Measurements from ENCODE around the gene FNIP2.
"Not testable (repeated sequence)": the region's sequence is repeated elsewhere in the genome, so short reads cannot be mapped to it uniquely, and the experiment has no call there.

The FNIP2 gene

DNA sequence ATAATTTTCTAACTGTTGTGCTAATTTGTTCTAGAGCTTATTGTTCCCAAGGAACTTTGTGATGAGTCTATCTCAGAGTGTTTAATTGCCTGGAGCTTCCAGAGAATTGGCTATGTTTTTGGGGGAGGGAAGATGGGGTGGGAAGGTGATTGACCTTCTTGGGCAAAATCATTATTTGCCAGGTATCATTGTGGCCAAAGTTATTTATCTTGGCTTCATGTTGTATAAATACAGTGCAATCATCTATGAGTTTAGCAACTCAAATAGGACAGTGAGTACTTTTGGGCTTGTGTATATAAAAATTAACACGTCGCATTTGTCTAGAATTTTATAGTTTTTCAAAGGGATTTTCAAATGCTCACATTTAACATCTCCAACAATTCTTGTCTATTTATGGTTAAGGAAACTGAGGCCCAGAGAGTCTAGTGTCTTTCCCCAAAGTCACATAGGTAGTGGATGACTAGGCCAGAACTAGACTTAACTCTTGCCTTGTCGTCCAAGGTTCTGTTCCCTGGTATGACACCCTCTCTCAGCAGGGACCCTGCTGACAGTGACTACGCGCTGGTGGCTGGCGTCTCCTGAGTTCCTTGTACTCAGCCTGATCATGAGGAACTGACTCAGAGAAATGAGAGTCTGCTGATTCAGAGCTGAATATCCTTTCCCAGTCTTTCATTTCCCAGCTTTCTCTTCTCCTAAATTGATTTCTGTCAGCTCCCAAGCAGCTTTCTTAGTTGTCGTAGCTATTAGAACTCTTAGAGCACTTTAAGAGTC is 27.7 kb downstream of the FNIP2 start:
- peak; percentile 44 for DNase-seq

DNA sequence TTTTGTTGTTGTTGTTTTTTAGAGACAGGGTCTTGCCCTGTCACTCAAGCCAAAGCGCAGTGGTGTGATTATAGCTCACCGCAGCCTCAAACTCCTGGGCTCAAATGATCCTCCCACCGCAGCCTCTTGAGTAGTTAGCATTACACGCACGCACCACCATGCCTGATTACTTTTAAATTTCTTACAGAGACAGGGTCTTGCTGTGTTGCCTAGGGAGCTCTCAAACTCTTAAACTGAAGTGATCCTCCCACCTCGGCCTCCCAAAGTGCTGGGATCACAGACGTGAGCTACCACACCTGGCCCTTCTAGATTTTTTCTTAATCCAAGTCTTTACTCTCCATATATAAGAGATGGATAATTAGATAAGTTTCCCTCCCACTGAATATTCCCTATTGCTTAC is 29.2 kb downstream of the FNIP2 start:
- no peak for DNase-seq

DNA sequence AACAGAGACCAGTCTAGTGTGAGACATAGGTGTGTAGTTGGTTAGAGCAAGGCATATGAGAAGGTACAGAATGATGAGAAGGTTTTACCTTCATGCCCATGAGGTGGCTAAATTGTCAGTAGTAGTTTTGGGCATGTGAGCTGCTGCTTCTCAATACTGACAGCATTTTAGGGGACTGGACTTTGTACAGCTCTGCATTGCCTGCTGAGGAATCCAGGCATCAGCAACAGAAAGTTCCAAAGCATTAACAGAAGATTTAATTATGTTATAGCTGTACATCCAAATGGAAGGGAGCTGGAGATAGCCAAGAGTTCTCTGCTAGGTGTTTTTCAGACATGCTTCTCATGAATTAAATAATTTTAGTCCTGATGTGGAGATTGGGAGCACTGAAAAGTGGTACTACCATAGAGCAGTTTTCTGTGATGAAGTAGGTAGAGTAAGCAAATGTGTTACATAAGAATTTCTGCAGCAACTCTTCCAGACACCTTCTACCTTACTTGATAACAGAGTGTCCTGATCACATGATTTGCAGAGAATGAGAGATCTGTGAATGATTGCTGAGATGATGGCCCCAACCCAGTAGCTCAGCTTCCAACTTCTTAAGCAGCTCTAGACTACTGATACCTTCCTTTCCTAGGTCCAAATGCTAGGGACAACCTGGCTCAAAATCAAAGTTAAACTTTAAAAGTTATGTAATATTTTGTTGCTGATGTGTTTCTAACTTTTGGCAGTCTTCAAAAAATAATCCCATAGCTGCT is 30.4 kb downstream of the FNIP2 start:
- no peak for DNase-seq

DNA sequence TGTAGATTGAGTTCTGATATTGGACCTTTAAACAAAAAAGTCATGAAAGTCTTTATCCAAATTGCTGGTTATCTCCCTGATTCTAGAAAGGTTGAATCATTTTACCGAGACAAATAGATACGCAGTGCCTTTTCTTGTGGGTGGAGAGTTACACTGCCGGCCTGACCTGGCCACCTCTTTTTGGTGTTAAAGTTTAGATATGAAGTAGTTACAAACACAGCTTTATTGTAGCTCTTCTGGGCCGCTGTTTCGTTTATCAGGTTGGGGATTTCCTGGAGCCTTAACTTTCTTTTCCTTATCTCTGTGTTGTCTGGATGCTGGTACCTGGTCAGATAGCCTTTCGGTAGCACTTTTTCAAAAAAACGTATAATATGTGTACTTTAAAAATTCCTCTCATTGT is 31.0 kb downstream of the FNIP2 start:
- DNase-seq = no peak

DNA sequence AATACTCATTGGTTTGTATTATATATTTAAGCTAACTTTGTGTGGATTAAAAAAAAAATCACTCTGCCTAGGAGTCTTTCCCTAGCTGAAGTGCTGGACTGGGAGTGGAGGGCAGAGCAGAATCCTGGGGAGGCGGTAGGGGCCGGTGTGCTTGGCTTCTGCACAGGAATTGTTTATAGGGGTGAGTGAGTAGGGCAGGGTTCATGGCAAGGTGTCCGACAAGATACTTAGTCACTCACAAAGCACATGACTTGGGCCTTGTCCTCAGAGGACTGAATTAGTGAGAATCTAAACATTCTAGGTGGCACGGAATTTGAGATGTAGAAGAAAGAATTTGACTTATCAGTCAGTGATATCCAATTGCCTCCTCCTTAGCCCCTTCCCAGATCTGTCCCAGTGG is 32.2 kb downstream of the FNIP2 start:
- no peak for DNase-seq

DNA sequence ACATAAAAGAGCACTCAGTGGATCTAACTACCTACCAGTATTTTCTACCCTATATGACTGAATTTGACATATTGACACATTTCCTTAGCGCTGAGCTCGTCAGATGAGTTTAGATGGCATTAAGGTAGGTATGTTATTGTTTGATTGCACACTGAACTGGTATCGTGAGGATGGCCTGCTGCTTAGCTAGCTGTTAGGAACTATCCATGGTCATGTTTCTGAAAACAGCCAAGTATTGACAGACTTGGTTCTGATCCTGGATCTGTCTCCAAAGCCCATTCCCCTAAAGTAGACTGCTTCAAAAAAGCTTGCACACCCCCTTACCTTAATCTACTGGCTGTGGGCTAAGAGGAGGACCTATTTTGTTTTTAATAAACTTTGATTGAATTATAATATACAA is 32.9 kb downstream of the FNIP2 start:
- DNase-seq = no peak

DNA sequence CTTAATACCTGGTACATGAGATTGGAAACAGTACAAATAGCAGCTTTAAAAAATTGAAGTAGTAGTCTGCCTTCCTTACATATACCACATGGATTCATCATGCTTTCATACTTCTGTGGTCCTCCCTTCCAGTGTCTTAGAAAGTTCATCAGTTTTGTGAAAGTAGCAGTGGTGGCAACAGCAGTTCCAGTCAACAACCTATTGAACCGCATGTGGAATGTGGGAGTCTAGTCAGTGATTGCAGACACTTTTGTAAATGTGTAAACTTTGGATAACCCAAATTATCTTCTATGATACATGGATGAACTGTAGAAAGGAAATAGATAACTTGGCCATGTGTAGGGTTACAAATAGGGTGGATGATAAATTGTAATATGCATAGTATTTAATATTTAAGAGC is 34.1 kb downstream of the FNIP2 start:
- DNase-seq = no peak

DNA sequence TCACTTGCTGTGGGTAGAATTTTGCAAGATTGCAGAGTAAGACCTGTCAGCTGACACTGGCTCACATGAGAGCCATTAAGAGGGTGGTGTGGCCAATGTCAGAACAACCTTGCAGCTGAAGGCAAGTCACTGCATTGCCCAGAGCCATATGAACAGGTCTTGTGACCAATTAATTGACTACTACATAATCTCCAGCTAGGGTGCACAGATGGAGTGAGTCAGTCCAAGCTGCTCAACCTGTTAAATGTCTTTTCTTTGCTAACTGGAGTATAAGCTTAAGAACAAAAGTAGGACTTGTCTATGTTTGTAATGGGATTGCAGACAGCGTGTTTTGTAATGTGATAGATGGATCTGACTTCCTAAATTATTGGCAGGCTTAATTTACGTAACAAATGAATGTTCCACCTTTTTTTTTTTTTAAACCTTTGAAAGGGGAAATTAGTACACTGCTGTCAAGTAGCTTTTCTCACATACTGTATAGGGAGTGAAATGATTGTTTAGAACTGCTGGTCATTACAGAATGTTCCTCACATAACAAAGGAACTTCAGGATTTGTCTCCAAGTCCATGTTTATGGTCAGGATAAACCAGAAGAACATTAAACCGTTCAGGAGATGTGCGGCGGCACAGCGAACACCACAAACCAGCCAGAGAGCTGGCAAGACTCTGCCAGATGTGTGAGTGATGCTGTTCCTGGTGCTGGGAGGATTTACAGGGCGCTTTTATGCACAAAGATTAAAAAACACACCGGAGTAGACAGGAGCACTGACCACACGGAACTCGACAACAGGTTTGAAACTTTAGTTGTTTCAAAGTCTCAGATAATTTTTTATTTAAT is 37.0 kb downstream of the FNIP2 start:
- DNase-seq = no peak

DNA sequence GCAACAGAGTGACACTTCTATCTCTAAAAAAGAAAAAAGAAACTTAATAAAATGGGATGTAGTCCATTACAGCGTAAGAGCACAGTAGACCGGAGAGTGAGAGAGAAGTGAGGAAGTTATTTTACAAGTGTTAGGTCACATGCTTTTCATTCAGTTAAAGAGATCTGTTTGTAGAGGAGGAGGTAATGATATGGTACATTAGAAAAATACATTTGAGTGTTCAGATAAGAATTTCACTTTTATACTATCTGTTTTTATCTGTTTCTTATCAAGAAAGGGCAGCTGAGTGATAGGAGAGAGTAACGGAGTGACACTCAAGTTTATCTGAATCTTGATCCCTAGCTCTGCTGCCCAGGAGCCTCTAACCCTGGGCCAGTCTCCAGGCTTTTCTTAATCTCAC is 38.9 kb downstream of the FNIP2 start:
- DNase-seq = no peak

DNA sequence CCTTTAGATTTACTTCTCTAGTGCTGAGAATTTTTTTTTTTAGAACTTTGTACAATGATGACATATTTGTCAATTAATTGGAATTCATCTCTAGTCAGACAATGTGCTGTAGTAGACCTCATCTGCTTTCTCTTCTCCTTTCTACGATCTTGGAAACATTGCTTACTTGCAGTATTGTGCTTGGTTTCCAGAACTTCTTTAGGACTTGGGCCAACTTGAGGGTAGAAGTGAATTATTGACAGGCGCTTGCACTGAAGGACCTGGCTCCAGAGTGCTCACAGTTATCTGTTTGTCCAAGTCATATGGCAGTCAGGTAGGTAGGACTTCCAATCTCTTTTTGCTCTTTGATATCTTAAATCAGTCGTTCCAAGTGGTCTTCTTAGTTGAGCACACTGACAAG is 39.6 kb downstream of the FNIP2 start:
- no peak for DNase-seq

DNA sequence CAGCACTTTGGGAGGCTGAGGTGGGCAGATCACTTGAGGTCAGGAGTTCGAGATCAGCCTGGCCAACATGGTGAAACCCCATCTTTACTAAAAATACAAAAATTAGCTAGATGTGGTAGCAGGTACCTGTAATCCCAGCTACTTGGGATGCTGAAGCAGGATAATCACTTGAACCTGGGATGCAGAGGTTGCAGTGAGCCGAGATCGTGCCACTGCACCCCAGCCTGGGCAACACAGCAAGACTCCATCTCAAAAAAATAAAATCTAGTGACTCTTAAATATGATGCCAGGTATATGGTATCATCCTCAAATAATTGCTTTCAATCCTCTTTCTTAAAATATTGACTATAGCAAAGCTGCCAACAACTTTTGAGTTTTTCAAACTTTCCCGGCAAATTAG is 40.4 kb downstream of the FNIP2 start:
- DNase-seq = not testable (repeated sequence)

DNA sequence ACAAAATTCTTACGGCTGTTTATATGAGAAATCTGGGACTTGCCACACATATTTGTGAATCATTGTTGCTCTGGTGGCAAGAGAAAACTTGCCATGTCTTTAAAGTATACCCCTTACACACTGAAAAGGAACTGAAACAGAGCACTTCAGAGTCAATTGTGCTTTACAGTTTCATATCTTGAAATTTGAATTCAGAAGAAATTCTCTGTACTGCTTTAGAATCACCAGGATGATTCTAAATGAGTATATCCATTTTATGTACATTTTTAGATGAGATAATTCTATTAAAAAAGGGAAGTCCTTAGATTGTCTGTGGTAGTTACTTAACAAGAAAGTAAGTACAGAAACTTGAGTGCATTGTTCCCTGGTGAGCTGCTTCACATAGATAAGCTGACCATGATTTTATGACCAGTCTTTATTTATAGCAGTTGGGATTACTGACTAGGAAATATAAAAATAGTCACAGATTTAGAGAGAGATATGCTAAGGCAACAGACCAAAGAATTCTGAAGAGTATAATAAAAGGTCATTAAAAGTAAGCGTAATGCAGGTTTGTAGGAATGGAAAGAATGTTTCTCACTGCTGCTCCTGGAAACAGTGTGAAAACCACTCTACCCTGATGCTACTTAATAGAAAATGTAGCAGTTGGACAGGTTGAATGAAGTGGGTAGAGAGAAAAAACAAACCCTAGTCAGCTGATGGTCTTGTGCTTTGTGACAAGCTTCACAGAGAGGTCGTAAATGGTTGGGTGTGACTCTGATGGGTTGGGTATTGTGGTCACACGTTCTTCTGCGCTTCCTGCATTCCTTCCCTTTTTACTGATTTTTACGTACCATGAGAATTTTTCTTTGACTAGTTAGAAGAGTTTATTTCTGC is 41.0 kb downstream of the FNIP2 start:
- peak; percentile 93 for DNase-seq

DNA sequence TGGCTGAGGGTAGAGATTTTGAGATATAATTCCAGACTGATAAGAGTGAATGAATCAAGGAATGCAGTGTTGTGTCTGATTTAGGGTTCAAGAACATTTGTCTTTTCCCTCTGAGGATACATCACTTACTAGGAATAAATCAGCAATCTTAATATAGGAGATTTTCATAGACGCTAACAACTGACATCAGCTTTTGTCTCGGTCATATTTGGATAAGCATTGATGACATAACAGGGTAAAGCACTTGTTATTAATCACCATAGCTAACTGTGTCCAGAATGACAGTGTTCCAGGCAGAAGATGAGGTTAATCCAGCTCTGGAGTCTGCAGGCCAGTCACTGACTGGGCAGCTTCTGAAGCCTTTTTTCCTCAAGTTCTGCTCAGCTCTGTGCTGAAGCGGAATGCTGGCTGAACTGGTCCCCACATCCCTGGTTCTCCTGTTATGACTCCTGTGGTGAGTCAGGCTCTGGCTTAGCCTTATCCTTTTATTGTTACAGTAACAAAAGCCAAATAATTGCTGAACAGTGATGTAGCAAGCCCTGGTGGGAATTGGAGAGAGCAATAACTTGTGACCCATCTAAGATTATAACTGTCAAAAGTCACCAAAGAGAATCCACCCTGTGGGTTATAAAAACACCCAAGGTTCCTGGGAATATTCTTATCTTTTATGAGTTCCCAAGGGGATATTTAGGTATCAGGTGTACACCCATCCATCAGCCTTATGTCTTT is 41.8 kb downstream of the FNIP2 start:
- DNase-seq = peak; percentile 95

DNA sequence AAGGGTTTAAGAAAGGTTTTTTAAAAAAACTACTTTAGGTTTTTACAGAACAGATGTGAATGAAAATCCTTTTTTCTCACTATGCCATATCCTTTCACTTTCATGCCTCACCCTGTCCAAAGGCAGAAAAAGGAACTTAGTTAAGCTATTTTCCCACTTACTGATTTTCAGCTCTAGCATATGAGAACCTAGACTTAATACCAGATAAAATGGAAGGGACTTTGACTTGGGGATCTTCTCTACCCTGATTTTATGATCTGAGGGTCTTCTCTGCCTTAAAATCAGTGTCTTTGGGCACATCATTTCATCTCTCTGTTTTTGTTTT is 42.4 kb downstream of the FNIP2 start:
- DNase-seq = no peak

DNA sequence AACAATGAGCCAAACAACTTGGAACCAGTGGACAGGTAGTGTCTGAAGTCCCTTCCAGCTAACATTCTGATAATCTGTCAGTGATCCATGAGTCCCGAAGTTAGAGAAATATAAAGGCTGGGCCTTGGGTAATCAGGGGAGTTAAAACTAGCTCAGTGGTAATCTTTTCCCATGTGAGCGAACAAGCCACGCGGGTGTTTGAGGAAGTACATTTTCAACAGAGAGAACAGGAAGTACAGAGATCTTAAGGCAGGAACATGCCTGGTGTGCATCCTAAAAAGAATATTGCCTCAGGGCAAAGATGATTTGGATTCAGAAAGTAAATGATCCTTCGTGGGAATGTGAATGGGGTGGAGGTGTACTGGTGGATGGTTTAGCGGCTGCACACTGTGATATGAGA is 42.9 kb downstream of the FNIP2 start:
- no peak for DNase-seq

DNA sequence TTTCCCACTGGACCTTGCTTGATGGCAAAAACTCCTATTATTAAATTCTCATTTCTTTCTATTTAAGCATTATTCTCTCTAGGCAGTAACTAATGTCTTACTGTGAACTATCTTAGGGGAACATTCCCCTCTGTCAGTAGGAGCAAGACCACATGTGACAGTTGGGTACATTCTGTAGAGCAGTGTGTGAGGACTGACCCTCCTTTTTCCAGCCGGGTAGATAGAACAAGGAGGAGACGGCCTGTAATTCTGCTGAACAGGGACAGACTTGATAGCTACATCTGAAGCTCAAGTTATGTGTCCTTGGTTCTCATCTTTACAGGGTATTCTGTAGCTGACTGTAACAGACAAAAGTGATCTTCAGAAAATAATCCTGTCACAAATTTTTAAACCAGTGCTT is 43.3 kb downstream of the FNIP2 start:
- no peak for DNase-seq

DNA sequence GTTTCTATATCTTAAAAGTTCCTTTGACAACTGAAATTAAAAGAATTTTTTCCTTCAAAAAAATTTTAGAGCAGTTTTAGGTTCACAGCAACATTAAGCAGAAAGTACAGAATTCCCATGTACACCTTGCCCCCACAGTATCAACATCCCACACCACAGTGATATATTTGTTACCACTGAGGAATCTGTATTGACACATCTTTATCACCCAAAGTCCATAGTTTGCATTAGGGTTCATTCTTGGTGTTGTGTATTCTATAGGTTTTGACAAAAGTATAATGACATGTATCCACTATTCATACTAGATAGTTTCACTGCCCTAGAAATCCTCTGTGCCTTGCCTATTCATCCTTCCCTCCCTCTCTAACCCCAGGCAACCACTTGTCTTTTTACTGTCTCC is 43.7 kb downstream of the FNIP2 start:
- DNase-seq = no peak

DNA sequence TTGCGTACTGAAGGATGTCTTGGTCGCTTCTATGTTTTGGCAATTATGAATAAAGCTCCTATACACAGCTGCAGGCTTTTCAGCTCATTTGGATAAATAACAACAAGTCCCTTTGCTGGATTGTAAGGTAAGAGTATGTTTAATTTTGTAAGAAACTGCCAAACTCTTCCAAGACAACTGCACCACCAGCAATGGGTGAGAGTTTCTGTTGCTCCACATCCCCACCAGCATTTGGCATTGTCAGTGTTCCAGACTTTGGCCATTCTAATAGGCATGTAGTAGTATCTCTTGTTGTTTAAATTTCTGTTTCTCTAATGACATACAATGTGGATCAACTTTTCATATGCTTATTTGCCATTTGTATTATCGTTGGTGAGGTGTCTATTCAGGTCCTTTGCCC is 44.3 kb downstream of the FNIP2 start:
- DNase-seq = no peak

DNA sequence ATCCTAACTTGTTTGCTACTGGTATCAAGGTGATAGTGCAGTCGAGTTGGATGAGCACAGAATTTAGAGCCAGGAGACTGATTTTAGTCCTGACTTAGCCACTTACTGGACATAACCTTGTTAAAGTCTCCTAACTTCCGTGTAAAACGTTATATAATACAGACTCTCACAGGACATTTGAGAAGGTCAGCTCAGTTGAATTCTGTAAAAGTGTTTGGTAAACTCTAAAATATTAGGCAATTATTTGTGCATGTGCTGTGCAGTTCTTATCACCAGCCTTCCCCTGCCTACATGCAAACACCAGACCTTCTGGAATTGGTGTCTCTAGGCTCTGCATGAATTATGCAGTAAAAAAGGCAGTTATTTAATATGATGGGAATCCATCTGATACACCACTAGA is 45.4 kb downstream of the FNIP2 start:
- DNase-seq = no peak

DNA sequence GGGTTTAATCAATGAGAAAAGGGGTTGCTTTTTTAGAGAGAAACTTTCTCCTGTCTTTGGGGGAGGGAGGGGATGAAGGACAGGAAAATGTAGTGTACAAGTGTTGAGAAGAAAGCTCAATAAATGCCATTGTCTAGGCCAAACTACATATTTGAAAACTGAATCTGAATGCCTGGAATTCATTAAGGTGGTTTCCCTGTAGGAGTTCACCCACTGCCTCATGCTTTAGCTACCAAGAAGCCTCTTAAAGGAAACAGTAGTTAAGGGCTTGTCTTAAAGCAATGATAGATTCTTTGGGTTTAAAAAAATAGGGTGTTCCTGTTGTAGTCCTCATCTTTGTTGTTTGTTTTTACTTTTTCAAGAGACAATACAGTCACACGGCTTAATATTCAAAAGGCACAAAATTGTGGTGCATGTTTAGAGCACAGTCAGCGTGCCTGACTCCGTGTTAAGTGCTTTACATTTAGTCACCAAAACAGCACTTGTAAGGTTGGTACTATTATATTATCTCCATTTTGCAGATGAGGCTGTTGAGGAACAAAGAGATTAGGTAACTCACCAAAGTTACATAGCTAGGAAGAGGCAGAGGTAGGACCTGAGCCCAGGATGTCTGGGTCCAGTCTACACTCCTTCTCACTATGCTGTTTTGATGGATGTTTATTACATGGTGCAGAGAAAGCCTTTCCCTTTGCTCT is 46.0 kb downstream of the FNIP2 start:
- DNase-seq = peak; percentile 76

DNA sequence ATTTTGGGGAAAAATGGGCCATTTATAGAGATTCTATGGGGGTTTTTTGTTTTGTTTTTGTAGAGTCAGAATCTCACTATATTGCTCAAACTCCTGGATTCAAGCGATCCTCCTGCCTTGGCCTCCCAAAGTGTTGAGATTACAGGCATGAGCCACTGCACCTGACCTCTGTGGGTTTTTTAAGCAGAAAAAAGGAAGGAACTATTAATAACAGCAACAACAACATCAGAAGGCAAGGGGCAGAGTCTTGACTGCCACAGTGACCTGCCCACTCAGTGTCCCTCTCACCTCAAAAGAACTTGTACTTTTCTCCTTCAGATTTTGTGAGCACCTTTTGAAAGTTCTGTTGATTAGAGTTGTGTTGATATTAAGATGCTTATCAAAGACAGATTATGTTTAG is 48.1 kb downstream of the FNIP2 start:
- no peak for DNase-seq
